ENCODE data around the gene MED29.
A peak's percentile ranks its signal among the peaks of the same experiment; 100 is the strongest.
"Not testable (repeated sequence)": the region's sequence is repeated elsewhere in the genome, so short reads cannot be mapped to it uniquely, and the experiment has no call there.

Gene MED29

GRCh38 chr19:39372047-39372802 is 19.0 kb upstream of the MED29 start:
- no peak for DNase-seq

- DNase-seq, result no peak
These were observed 18.2 kb upstream of the MED29 start for GRCh38 chr19:39372941-39373340.

- DNase-seq, result no peak
These were observed 15.2 kb upstream of the MED29 start for GRCh38 chr19:39375929-39376328.

- DNase-seq, result no peak
These were observed 13.5 kb upstream of the MED29 start for GRCh38 chr19:39377373-39378362.

GRCh38 chr19:39379366-39379765 is 11.8 kb upstream of the MED29 start:
- DNase-seq, result not testable (repeated sequence)

- DNase-seq, result no peak
These were observed 11.2 kb upstream of the MED29 start for GRCh38 chr19:39379865-39380396.

- DNase-seq, result no peak
These were observed 10.4 kb upstream of the MED29 start for GRCh38 chr19:39380521-39381502.

GRCh38 chr19:39381910-39382611 is 9.1 kb upstream of the MED29 start:
- no peak for DNase-seq

- DNase-seq, result no peak
These were observed 8.0 kb upstream of the MED29 start for GRCh38 chr19:39382991-39383828.

GRCh38 chr19:39384839-39385568 is 6.2 kb upstream of the MED29 start:
- no peak for DNase-seq

GRCh38 chr19:39385629-39386411 is 5.4 kb upstream of the MED29 start:
- no peak for DNase-seq

GRCh38 chr19:39386557-39386956 is 4.6 kb upstream of the MED29 start:
- DNase-seq, result no peak

GRCh38 chr19:39388657-39389056 is 2.5 kb upstream of the MED29 start:
- no peak for DNase-seq

- DNase-seq, result no peak
These were observed 1.4 kb upstream of the MED29 start for GRCh38 chr19:39389631-39390414.

GRCh38 chr19:39390451-39390750 is 777 bp upstream of the MED29 start:
- DNase-seq, result peak; percentile 88

- peak; percentile 94 for DNase-seq
These were observed 6.5 kb downstream of the MED29 start for GRCh38 chr19:39397360-39398296.

- DNase-seq, result peak; percentile 72
These were observed 7.2 kb downstream of the MED29 start for GRCh38 chr19:39398297-39398864.
